HEK293 (cell line): ENCODE results near the gene ARHGAP26.

Experiments
- CTCF ChIA-PET: fragments of 350-600 bp; formaldehyde crosslinking; extraction: SDS; loops from one replicate; lab custom pipeline; 2021; ENCODE audit warnings: antibody characterized with exemption; lab: Yijun Ruan, JAX
- POLR2A ChIA-PET: fragments of 300-600 bp; formaldehyde crosslinking; extraction: SDS; loops from one replicate; lab custom pipeline; 2020; ENCODE audit warnings: antibody characterized with exemption, inconsistent platforms; lab: Yijun Ruan, JAX
- H3K27ac ChIP-seq: fragments of 200-500 bp; sonication (Bioruptor generic); 2 replicates; pipeline ENCODE4 v1.5.1; 2014; ENCODE audit warnings: low read depth, low read length, control low read depth, inconsistent platforms; ENCODE audit errors: extremely low read depth
- H3K36me3 ChIP-seq, 2 experiments: fragments of 200-500 bp in 1 of 2; sonication (Bioruptor generic) in 1 of 2; 1 replicate in 1 of 2; 2 replicates in 1 of 2; pipeline ENCODE4 v1.5.1; 2014 to 2017; ENCODE audit warnings: inconsistent platforms in 2 of 2, low read length in 2 of 2; ENCODE audit not compliant: control insufficient read depth in 2 of 2, insufficient read depth in 1 of 2
- H3K4me1 ChIP-seq: fragments of 200-500 bp; sonication (Bioruptor generic); 2 replicates; pipeline ENCODE4 v1.5.1; 2014; ENCODE audit warnings: mild to moderate bottlenecking, low read length, inconsistent platforms; ENCODE audit not compliant: control insufficient read depth, insufficient read depth
- H3K4me3 ChIP-seq: 2 replicates; pipeline ENCODE4 v1.5.1; 2011; ENCODE audit warnings: low read depth, mild to moderate bottlenecking, control low read depth, low read length, moderate library complexity
- H3K9me3 ChIP-seq: fragments of 200-500 bp; sonication (Bioruptor generic); 2 replicates; pipeline ENCODE4 v1.5.1; 2014; ENCODE audit warnings: low read depth, low read length, inconsistent platforms; ENCODE audit not compliant: control insufficient read depth, insufficient read depth
- BCL11A ChIP-seq: fragments of 450-650 bp; formaldehyde crosslinking; IDR thresholded peaks from 2 replicates; pipeline ENCODE4 v1.5.1; 2016; ENCODE audit warnings: low read depth, missing biosample characterization, missing genetic modification characterization
- GLI2 ChIP-seq: fragments of 450-650 bp; formaldehyde crosslinking; IDR thresholded peaks from 2 replicates; pipeline ENCODE4; 2017; ENCODE audit warnings: missing biosample characterization, missing genetic modification characterization, low read depth, borderline replicate concordance
- PATZ1 ChIP-seq: fragments of 450-650 bp; formaldehyde crosslinking; IDR thresholded peaks from 2 replicates; pipeline ENCODE4 v1.5.1; 2016; ENCODE audit warnings: missing biosample characterization, missing genetic modification characterization
- PRDM6 ChIP-seq: fragments of 450-650 bp; formaldehyde crosslinking; IDR thresholded peaks from 2 replicates; pipeline ENCODE4 v1.5.1; 2017; ENCODE audit warnings: missing biosample characterization, missing genetic modification characterization
- ZNF302 ChIP-seq: fragments of 450-650 bp; formaldehyde crosslinking; IDR thresholded peaks from 2 replicates; pipeline ENCODE4 v1.5.1; 2016; ENCODE audit warnings: missing biosample characterization, missing genetic modification characterization, low read depth
- ZNF398 ChIP-seq: fragments of 450-650 bp; formaldehyde crosslinking; IDR thresholded peaks from 2 replicates; pipeline ENCODE4 v1.5.1; 2017; ENCODE audit warnings: missing biosample characterization, missing genetic modification characterization
- ZNF530 ChIP-seq: fragments of 450-650 bp; formaldehyde crosslinking; IDR thresholded peaks from 2 replicates; pipeline ENCODE4 v1.5.1; 2016; ENCODE audit warnings: low read depth, missing biosample characterization, missing genetic modification characterization
- ZNF558 ChIP-seq: fragments of 450-650 bp; formaldehyde crosslinking; IDR thresholded peaks from 2 replicates; pipeline ENCODE4 v1.5.1; 2016; ENCODE audit warnings: missing biosample characterization, missing genetic modification characterization
- ZNF660 ChIP-seq: fragments of 450-650 bp; IDR thresholded peaks from 2 replicates; pipeline ENCODE4 v1.5.1; 2018; ENCODE audit warnings: missing biosample characterization, mild to moderate bottlenecking, missing genetic modification characterization
- ZNF76 ChIP-seq: fragments of 450-650 bp; formaldehyde crosslinking; IDR thresholded peaks from 2 replicates; pipeline ENCODE4; 2016; ENCODE audit warnings: low read depth, missing biosample characterization, missing genetic modification characterization, borderline replicate concordance
- TF ChIP-seq, protein P1 (sequence below): fragments of 450-650 bp; formaldehyde crosslinking; IDR thresholded peaks from 2 replicates; pipeline ENCODE4 v1.5.1; 2016; ENCODE audit warnings: missing biosample characterization, missing genetic modification characterization
- TF ChIP-seq, protein P2 (sequence below): fragments of 450-650 bp; formaldehyde crosslinking; IDR thresholded peaks from 2 replicates; pipeline ENCODE4 v1.5.1; 2016; ENCODE audit warnings: missing biosample characterization, missing genetic modification characterization

ARHGAP26 gene

DNA sequence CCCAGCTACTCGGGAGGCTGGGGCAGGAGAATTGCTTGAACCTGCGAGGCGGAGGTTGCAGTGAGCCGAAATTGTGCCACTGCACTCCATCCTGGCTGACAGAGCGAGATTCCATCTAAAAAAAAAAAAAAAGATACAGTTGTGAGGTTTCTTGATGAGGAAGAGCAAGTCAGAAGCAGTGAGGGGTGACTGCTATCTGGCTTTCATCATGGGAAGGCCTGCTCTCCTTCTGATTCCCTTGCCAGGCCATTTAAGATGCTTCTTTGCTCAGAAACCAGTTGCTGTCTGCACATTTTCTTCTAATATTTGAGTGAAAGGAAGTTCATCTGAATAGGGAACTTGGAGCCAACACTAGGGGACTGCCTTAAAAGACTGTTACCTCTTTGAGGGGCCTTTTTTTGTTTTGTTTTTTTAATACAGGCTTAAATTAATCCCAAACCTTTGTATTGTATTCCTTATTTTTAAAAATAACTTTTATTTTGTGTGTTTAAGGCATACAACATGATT, 201.9 kb downstream of the ARHGAP26 start:
- Histone ChIP-seq H3K27ac (no peak overlapping the region), H3K36me3 (no peaks in the 10 kb centered on the region), H3K4me3 (no peak overlapping the region), H3K4me1 (no peaks in the 10 kb centered on the region), H3K9me3 (no peaks in the 10 kb centered on the region)
- ChIA-PET POLR2A (no interaction called here), CTCF (interaction anchor here (1.0 kb wide), 1 partner anchor 15 kb away, joined by 3 read pairs; no protein-coding TSS in a partner anchor)
- TF ChIP-seq, protein P1, sequence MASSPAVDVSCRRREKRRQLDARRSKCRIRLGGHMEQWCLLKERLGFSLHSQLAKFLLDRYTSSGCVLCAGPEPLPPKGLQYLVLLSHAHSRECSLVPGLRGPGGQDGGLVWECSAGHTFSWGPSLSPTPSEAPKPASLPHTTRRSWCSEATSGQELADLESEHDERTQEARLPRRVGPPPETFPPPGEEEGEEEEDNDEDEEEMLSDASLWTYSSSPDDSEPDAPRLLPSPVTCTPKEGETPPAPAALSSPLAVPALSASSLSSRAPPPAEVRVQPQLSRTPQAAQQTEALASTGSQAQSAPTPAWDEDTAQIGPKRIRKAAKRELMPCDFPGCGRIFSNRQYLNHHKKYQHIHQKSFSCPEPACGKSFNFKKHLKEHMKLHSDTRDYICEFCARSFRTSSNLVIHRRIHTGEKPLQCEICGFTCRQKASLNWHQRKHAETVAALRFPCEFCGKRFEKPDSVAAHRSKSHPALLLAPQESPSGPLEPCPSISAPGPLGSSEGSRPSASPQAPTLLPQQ (tag by site-specific recombination) = no peak
- no peak for TF ChIP-seq GLI2 (tag by site-specific recombination)
- no peak for TF ChIP-seq ZNF302 (tag by site-specific recombination)

- CTCF ChIA-PET = interaction anchor here (0.7 kb wide), 1 partner anchor 24 kb away, joined by 3 read pairs; no protein-coding TSS in a partner anchor
- Histone ChIP-seq H3K9me3 (no peaks in the 10 kb centered on the region), H3K4me1 (no peaks in the 10 kb centered on the region)
Measured at GRCh38 chr5:142973932-142974331, 203.8 kb downstream of the ARHGAP26 start.

More at GRCh38 chr5:142973932-142974331, 203.8 kb downstream of the ARHGAP26 start:
- Histone ChIP-seq H3K4me3 (no peak overlapping the region), H3K27ac (no peak overlapping the region), H3K36me3 (no peaks in the 10 kb centered on the region)
- TF ChIP-seq BCL11A (tag by site-specific recombination) = no peak
- no peak for TF ChIP-seq PATZ1 (tag by site-specific recombination)
- no peak for TF ChIP-seq ZNF558
- TF ChIP-seq, protein P2, sequence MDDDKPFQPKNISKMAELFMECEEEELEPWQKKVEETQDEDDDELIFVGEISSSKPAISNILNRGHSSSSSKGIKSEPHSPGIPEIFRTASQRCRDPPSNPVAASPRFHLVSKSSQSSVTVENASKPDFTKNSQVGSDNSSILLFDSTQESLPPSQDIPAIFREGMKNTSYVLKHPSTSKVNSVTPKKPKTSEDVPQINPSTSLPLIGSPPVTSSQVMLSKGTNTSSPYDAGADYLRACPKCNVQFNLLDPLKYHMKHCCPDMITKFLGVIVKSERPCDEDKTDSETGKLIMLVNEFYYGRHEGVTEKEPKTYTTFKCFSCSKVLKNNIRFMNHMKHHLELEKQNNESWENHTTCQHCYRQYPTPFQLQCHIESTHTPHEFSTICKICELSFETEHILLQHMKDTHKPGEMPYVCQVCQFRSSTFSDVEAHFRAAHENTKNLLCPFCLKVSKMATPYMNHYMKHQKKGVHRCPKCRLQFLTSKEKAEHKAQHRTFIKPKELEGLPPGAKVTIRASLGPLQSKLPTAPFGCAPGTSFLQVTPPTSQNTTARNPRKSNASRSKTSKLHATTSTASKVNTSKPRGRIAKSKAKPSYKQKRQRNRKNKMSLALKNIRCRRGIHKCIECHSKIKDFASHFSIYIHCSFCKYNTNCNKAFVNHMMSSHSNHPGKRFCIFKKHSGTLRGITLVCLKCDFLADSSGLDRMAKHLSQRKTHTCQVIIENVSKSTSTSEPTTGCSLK (tag by site-specific recombination) = no peak
- no peak for TF ChIP-seq PRDM6
- no peak for TF ChIP-seq ZNF530
- no peak for TF ChIP-seq ZNF660
- TF ChIP-seq ZNF76 (tag by site-specific recombination) = no peak
- no peak for TF ChIP-seq ZNF398
- POLR2A ChIA-PET = interaction anchor here (0.7 kb wide), 1 partner anchor 30 kb away, joined by 3 read pairs; no protein-coding TSS in a partner anchor
